HEK293 (cell line): ENCODE measurements around the gene PROK2.

Source experiments
- KLF10 ChIP-seq: fragments of 450-650 bp; IDR thresholded peaks from 2 replicates; pipeline ENCODE4 v1.5.1; 2018; ENCODE audit warnings: missing biosample characterization, mild to moderate bottlenecking, missing genetic modification characterization
- KLF16 ChIP-seq: fragments of 450-650 bp; formaldehyde crosslinking; IDR thresholded peaks from 2 replicates; pipeline ENCODE4 v1.5.1; 2017; ENCODE audit warnings: missing biosample characterization, missing genetic modification characterization
- PRDM1 ChIP-seq: fragments of 450-650 bp; formaldehyde crosslinking; IDR thresholded peaks from 2 replicates; pipeline ENCODE4; 2016; ENCODE audit warnings: missing biosample characterization, missing genetic modification characterization
- TCF7L2 ChIP-seq: IDR thresholded peaks from 2 replicates; pipeline ENCODE4 v1.6.1; 2011; ENCODE audit warnings: low read depth, mild to moderate bottlenecking, inconsistent platforms, low read length, moderate library complexity, borderline replicate concordance
- YY1 ChIP-seq: fragments of 450-650 bp; formaldehyde crosslinking; IDR thresholded peaks from 2 replicates; pipeline ENCODE4 v1.5.1; 2018; ENCODE audit warnings: missing biosample characterization, missing genetic modification characterization
- ZBTB48 ChIP-seq: fragments of 450-650 bp; formaldehyde crosslinking; IDR thresholded peaks from 2 replicates; pipeline ENCODE4 v1.5.1; 2016; ENCODE audit warnings: missing biosample characterization, missing genetic modification characterization
- ZFP37 ChIP-seq: fragments of 450-650 bp; formaldehyde crosslinking; IDR thresholded peaks from 2 replicates; pipeline ENCODE4 v1.5.1; 2016; ENCODE audit warnings: missing biosample characterization, missing genetic modification characterization
- ZNF114 ChIP-seq: fragments of 450-650 bp; formaldehyde crosslinking; IDR thresholded peaks from 2 replicates; pipeline ENCODE4 v1.5.0; 2017; ENCODE audit warnings: missing biosample characterization, missing genetic modification characterization
- ZNF169 ChIP-seq: fragments of 450-650 bp; formaldehyde crosslinking; IDR thresholded peaks from 2 replicates; pipeline ENCODE4 v1.5.1; 2016; ENCODE audit warnings: missing biosample characterization, missing genetic modification characterization
- ZNF202 ChIP-seq: fragments of 450-650 bp; formaldehyde crosslinking; IDR thresholded peaks from 2 replicates; pipeline ENCODE4 v1.5.1; 2016; ENCODE audit warnings: missing biosample characterization, missing genetic modification characterization, borderline replicate concordance
- ZNF221 ChIP-seq: fragments of 450-650 bp; formaldehyde crosslinking; IDR thresholded peaks from 2 replicates; pipeline ENCODE4 v1.5.1; 2017; ENCODE audit warnings: missing biosample characterization, missing genetic modification characterization, borderline replicate concordance
- ZNF335 ChIP-seq: fragments of 450-650 bp; formaldehyde crosslinking; conservative IDR thresholded peaks from 2 replicates; pipeline ENCODE4 v1.5.1; 2016; ENCODE audit warnings: missing biosample characterization, missing genetic modification characterization
- ZNF521 ChIP-seq: fragments of 450-650 bp; formaldehyde crosslinking; IDR thresholded peaks from 2 replicates; pipeline ENCODE4 v1.5.1; 2017; ENCODE audit warnings: missing biosample characterization, mild to moderate bottlenecking, missing genetic modification characterization
- ZNF600 ChIP-seq: fragments of 450-650 bp; formaldehyde crosslinking; IDR thresholded peaks from 2 replicates; pipeline ENCODE4 v1.5.1; 2016; ENCODE audit warnings: missing biosample characterization, missing genetic modification characterization
- ZNF610 ChIP-seq: fragments of 450-650 bp; formaldehyde crosslinking; IDR thresholded peaks from 2 replicates; pipeline ENCODE4 v1.5.1; 2016; ENCODE audit warnings: missing biosample characterization, missing genetic modification characterization, borderline replicate concordance
- ZNF654 ChIP-seq: fragments of 450-650 bp; formaldehyde crosslinking; IDR thresholded peaks from 2 replicates; pipeline ENCODE4 v1.5.1; 2016; ENCODE audit warnings: low read depth, missing biosample characterization, missing genetic modification characterization
- ZNF670 ChIP-seq: fragments of 450-650 bp; formaldehyde crosslinking; IDR thresholded peaks from 2 replicates; pipeline ENCODE4 v1.5.1; 2016; ENCODE audit warnings: missing biosample characterization, missing genetic modification characterization, low read depth
- ZNF707 ChIP-seq: fragments of 450-650 bp; formaldehyde crosslinking; IDR thresholded peaks from 2 replicates; pipeline ENCODE4 v1.5.1; 2016; ENCODE audit warnings: missing biosample characterization, missing genetic modification characterization
- ZNF785 ChIP-seq: fragments of 450-650 bp; formaldehyde crosslinking; IDR thresholded peaks from 2 replicates; pipeline ENCODE4 v1.5.1; 2016; ENCODE audit warnings: missing biosample characterization, missing genetic modification characterization
- ZNF837 ChIP-seq: fragments of 450-650 bp; formaldehyde crosslinking; IDR thresholded peaks from 2 replicates; pipeline ENCODE4 v1.5.1; 2016; ENCODE audit warnings: missing biosample characterization, missing genetic modification characterization
- TF ChIP-seq, protein P1 (sequence below): fragments of 450-650 bp; formaldehyde crosslinking; optimal IDR thresholded peaks from 2 replicates; pipeline ENCODE3; 2016; ENCODE audit warnings: missing biosample characterization, mild to moderate bottlenecking, missing genetic modification characterization
- TF ChIP-seq, protein P2 (sequence below): fragments of 450-650 bp; formaldehyde crosslinking; IDR thresholded peaks from 2 replicates; pipeline ENCODE4 v1.5.1; 2016; ENCODE audit warnings: missing biosample characterization, missing genetic modification characterization
- TF ChIP-seq, protein P3 (sequence below): fragments of 450-650 bp; formaldehyde crosslinking; IDR thresholded peaks from 2 replicates; pipeline ENCODE4 v1.5.1; 2016; ENCODE audit warnings: missing biosample characterization, missing genetic modification characterization, low read depth
- TF ChIP-seq, protein P4 (sequence below): fragments of 450-650 bp; formaldehyde crosslinking; IDR thresholded peaks from 2 replicates; pipeline ENCODE4 v1.5.1; 2016; ENCODE audit warnings: missing biosample characterization, missing genetic modification characterization

Gene PROK2

DNA sequence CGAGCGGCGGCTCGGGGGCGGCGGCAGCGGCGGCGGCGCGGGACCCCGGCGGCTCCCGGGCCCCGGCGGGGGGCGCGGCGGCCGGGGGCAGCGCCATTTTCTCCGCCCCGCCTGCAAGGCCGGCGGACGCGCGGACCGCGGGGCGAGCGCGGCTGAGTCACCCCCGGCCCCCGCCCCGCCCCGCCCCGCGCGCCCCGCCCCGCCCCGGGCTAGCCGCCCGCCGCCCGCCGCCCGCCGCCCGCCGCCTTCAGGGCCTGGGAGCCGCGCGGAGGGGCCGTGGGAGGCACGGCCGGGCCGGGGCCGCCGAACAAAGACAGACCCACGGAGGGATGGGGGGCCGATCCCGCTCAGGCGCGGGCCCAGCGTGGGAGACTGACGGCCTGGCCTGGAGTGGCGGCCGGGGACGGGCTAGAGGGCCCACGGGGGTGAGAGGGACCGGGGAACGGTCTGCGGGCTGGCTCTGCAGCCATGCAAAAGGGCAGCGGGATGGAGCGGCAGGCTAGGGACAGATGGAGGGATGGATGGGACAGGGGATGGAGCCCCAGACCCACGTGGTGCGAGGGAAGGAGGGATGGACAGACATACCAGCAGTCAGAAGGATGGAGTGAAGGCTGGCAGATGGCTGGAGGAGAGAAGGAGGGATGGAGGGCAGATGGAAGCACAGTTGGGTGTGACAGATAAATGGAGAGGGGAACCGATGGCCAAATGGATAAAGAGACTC is 59.5 kb downstream of the PROK2 start, which contains the start of gene EIF4E3 (continued):
- no peak for TF ChIP-seq TCF7L2
- TF ChIP-seq, protein P1, sequence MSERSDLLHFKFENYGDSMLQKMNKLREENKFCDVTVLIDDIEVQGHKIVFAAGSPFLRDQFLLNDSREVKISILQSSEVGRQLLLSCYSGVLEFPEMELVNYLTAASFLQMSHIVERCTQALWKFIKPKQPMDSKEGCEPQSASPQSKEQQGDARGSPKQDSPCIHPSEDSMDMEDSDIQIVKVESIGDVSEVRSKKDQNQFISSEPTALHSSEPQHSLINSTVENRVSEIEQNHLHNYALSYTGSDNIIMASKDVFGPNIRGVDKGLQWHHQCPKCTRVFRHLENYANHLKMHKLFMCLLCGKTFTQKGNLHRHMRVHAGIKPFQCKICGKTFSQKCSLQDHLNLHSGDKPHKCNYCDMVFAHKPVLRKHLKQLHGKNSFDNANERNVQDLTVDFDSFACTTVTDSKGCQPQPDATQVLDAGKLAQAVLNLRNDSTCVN (tag by site-specific recombination): peak; percentile 42
- TF ChIP-seq ZNF169 (tag by site-specific recombination): no peak
- no peak for TF ChIP-seq KLF16 (tag by site-specific recombination)
- TF ChIP-seq, protein P2, sequence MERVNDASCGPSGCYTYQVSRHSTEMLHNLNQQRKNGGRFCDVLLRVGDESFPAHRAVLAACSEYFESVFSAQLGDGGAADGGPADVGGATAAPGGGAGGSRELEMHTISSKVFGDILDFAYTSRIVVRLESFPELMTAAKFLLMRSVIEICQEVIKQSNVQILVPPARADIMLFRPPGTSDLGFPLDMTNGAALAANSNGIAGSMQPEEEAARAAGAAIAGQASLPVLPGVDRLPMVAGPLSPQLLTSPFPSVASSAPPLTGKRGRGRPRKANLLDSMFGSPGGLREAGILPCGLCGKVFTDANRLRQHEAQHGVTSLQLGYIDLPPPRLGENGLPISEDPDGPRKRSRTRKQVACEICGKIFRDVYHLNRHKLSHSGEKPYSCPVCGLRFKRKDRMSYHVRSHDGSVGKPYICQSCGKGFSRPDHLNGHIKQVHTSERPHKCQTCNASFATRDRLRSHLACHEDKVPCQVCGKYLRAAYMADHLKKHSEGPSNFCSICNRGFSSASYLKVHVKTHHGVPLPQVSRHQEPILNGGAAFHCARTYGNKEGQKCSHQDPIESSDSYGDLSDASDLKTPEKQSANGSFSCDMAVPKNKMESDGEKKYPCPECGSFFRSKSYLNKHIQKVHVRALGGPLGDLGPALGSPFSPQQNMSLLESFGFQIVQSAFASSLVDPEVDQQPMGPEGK (tag by site-specific recombination): peak; percentile 45
- peak; percentile 49 for TF ChIP-seq ZNF335 (tag by site-specific recombination)
- TF ChIP-seq ZFP37 (tag by site-specific recombination): no peak
- TF ChIP-seq ZNF600: peak; percentile 84
- TF ChIP-seq, protein P3, sequence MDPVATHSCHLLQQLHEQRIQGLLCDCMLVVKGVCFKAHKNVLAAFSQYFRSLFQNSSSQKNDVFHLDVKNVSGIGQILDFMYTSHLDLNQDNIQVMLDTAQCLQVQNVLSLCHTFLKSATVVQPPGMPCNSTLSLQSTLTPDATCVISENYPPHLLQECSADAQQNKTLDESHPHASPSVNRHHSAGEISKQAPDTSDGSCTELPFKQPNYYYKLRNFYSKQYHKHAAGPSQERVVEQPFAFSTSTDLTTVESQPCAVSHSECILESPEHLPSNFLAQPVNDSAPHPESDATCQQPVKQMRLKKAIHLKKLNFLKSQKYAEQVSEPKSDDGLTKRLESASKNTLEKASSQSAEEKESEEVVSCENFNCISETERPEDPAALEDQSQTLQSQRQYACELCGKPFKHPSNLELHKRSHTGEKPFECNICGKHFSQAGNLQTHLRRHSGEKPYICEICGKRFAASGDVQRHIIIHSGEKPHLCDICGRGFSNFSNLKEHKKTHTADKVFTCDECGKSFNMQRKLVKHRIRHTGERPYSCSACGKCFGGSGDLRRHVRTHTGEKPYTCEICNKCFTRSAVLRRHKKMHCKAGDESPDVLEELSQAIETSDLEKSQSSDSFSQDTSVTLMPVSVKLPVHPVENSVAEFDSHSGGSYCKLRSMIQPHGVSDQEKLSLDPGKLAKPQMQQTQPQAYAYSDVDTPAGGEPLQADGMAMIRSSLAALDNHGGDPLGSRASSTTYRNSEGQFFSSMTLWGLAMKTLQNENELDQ (tag by site-specific recombination): no peak
- no peak for TF ChIP-seq ZNF114 (tag by site-specific recombination)
- no peak for TF ChIP-seq ZNF670 (tag by site-specific recombination)
- TF ChIP-seq ZNF785 (tag by site-specific recombination): no peak
- TF ChIP-seq ZNF521: no peak
- no peak for TF ChIP-seq ZNF221 (tag by site-specific recombination)
- no peak for TF ChIP-seq ZNF837
- TF ChIP-seq ZNF707 (tag by site-specific recombination): no peak
- TF ChIP-seq ZNF654 (tag by site-specific recombination): no peak
- TF ChIP-seq PRDM1: no peak
- TF ChIP-seq, protein P4, sequence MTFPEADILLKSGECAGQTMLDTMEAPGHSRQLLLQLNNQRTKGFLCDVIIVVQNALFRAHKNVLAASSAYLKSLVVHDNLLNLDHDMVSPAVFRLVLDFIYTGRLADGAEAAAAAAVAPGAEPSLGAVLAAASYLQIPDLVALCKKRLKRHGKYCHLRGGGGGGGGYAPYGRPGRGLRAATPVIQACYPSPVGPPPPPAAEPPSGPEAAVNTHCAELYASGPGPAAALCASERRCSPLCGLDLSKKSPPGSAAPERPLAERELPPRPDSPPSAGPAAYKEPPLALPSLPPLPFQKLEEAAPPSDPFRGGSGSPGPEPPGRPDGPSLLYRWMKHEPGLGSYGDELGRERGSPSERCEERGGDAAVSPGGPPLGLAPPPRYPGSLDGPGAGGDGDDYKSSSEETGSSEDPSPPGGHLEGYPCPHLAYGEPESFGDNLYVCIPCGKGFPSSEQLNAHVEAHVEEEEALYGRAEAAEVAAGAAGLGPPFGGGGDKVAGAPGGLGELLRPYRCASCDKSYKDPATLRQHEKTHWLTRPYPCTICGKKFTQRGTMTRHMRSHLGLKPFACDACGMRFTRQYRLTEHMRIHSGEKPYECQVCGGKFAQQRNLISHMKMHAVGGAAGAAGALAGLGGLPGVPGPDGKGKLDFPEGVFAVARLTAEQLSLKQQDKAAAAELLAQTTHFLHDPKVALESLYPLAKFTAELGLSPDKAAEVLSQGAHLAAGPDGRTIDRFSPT (tag by site-specific recombination): no peak
- TF ChIP-seq KLF10 (tag by site-specific recombination): no peak
- TF ChIP-seq YY1 (tag by site-specific recombination): 0 out of 2 replicates have a peak, but pooled peaks have one; percentile 27
- no peak for TF ChIP-seq ZNF610 (tag by site-specific recombination)
- TF ChIP-seq ZNF202 (tag by site-specific recombination): no peak
- TF ChIP-seq ZBTB48 (tag by site-specific recombination): peak; percentile 70
